NCI-H2227 (cell line): ENCODE measurements around the gene TUBA3C.
"Not testable (repeated sequence)": the region's sequence is repeated elsewhere in the genome, so short reads cannot be mapped to it uniquely, and the experiment has no call there.

Experiments used
- DNase-seq: peaks from one replicate; lab custom pipeline; 2025; ENCODE audit not compliant: unreplicated experiment; lab: John Stamatoyannopoulos, UW

Gene TUBA3C

DNA sequence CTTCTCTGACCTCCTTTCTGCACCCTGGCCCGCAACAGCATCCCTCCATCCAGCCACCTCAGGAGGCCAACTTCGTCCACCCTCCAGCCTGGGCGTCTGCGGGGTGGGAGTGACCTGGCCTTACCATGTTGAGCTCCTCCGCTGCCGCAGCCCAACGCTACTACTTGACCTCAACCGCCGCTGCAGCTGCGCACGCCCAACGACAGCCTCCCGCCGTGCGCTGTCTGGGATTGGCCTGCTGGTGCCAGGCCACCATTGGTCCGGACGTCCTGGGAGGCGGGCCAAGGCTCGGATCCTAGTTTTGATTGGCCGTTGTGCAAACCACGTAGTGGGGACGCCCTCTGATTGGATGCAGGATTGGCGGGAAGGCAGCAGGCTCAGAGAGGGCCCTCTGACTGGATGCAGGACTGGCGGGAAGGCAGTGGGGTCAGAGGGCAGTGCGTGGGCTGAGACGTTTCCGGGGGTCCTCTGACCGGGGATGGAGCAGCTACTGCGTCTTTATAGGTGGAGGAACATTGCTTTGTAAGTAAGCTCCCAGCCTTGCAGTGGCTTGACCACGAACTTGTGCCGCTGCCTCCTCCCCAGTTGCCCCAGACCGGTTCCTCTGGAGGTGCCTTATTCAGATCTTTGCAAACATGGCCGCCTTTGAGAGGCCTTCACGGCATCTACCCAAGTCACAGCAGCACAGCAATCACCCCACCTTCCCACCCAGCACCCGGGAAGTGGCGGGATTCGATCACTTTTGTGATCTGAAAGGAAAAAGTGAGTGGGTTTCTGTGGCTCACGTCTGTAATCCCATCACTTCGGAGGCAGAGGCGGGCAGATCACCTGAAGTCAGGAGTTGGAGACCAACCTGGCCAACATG is at the start of gene TUBA3C:
Gene TUBA3C, minus strand, starts transcription at position 204 of the 865 bp plus-strand sequence. Its CDS starts 77 bp downstream, at position 127.
- peak; percentile 10 for DNase-seq

DNA sequence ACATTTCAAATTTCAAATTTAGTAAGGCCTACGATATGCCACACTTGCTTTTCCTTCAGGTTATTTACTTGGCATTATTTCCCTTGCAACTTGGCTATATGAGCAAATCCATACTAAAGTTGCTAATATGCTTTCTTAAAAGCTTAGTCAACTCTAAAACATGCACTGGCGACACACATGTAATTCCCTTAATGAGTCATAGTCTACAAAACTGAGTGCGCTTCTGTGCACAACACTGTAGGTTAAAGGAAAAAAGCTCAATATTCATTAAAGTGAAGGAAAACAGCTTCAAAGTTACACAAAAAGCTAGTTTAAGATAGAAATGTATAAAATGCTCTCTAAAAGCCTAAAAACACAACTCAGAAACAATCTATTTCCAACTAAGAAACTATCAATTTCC is 25.8 kb upstream of the TUBA3C start:
- DNase-seq: not testable (repeated sequence)

DNA sequence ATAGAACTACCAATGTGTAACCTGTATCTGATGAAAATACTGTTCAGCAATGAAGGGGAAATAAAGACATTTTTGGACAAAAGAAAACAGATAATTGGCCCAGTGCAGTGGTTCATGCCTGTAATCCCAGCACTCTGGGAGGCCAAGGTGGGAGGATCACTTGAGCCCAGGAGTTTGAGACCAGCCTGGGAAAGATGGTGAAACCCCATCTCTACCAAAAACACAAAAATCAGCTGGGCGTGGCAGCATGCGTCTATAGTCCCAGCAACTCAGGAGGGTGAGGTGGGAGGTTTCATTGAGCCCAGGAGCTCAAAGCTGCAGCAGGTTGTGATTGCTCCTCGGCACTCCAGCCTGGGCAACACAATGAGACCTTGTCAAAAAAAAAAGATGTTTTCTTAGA is 11.0 kb upstream of the TUBA3C start:
- DNase-seq: not testable (repeated sequence)

DNA sequence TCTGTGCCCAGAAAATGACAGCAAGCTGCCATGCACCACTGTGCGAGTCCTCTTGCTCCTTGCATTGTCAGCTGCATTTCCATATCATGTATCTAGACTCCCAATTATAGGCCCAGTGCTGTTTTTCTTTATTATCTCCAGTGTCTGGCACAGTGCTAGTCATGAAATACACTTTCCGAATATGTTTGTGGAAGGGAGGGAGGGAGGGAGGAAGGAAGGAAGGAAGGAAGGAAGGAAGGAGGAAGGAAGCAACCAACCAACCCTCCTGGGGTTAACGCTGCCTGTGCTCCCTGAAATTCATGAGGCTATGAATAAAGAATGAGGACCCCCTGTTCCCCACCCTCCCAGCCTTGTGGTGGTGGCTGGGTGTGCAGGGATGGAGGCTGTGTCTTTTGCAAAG is 8.3 kb upstream of the TUBA3C start:
- not testable (repeated sequence) for DNase-seq

DNA sequence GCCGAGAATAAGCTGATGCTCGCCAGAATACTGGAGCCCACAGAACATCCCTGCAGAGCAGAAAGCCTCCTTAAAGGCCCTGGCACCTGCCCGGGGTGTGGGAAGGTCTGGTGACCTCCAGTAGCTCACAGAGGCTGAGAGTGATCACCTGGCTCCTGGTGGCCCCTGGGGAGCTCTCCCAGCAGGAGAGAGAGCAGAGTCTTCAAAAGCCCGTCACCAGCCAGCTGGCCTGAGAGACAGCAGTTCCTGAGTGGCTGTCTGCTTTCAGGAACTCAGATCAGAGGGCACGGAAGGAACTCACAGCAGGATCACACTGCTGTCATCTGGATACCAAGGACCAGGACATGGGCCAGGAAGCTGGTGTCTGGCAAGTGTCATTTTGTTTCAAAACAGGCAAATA is 7.7 kb upstream of the TUBA3C start:
- DNase-seq: not testable (repeated sequence)

DNA sequence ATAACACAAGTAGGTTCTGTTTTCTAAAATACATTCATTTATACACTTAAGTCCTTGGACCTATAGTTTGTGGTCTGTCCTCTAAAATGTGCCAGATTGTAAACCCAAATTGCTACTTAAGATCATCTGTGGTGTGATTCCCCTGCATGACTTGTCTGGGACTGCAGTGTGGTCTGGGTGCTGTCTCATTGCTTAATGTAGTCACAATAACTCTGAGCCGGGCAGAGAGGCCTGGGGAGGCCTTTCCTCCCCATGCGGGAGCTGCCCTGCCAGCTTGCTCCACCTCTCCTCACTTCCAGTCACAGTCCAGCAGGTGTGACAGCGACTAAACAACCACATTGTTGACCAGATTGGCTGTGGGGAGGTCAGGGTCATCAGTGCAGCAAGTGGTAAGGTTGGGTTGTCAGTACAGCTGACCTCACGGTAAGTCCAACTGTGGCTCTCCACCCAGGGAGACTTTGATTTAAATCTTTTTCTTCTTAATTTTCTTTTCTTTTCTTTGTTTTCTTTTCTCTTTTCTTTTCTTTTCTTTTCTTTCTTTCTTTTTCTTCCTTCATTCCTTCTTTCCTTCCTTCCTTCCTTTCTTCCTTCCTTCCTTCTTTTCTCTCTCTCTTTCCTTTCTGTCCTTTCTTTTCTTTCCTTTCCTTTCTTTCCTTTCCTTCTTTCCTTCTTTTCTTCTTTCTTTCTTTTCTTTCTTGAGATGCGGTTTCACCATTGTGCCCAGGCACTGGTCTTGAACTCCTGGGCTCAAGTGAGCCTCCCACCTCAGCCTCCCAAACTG is 4.4 kb upstream of the TUBA3C start:
- DNase-seq: no peak

DNA sequence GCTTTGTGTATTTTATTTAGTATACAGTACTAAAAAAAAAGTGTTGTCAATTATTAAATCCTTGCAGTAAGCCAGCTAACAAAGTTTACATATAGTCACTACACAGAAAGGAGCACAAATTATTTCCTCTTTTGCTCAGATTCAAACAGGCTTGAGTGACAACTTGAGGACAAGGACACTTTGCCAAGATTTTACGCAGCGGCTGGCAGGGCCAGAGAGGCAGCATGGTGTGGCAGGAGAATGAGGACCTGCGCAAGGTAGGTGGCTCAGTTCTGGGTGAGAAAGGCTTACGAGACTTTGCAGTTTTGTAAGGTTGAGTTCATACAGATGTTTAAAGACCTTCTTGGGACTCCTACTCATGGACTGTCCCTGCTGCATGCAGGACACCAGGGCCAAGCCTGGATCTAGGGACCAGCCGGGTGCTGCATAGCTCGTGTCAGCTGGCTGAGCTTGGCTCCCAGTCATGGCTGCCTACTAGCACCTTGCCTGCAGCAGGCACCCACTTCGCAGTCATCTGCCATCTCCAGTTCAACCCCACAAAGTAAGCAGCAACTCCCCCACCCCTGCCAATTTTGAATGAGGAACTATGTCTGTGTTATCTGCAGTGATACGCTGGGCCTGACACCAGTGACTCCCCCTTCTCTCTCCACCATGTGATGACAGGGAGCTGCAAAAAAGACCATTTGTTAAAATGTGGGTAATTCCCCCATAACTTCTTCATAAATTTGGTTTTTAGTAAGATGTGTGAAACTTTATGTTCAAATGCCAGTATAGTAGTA is 3.7 kb upstream of the TUBA3C start:
- no peak for DNase-seq

DNA sequence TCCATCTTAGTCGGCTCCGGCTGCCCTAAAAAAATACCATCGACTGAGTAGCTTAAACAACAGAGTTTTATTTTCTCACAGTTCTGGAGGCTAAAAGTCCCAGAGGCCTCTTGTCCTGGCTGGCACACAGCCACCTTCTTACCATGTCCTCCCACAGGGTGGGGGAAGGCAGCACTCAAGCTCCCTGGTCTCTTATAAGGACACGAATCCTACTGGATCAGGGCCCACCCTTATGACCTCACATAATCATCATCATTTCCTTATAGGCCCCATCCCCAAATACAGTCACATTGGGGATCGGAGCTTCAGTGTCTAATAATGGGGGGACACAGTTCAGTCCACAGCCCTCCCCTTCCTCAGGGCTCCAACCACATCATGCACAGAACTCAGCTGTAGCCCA is 2.6 kb upstream of the TUBA3C start:
- no peak for DNase-seq

DNA sequence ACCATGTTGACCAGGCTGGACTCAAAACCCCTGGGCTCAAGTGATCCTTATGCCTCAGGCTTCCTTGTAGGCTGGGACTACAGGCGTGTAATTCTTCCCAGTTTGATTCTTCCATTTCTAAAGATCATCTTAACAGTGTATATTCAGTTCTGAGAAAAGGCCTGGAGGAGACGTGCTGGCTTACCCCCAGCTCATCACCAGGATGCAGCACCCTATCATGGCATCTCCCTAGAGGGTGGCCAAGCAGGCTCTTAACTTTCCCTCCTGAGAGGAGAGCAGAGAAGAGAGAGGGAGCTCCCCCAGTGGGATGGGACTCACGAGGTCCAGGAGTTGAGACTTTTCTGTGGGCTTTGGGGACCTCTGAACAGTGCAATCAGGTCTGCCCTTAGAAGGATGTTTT is 2.1 kb upstream of the TUBA3C start:
- no peak for DNase-seq

DNA sequence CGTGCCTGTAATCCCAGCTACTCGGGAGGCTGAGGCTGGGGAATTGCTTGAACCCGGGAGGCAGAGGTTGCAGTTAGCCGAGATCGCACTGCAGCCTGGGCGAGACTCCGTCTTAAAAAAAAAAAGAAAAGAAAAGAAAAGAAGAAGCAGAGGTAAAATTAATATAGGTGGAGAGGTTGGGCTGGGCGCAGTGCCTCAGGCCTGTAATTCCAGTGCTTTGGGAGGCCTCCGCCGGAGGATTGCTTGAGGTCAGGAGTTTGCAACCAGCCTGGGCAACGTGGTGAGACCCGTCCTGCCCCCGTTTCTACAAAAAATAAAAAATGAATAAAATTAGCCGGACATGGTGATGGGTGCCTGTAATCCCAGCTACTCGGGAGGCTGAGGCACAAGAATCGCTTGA is 912 bp upstream of the TUBA3C start:
- no peak for DNase-seq

DNA sequence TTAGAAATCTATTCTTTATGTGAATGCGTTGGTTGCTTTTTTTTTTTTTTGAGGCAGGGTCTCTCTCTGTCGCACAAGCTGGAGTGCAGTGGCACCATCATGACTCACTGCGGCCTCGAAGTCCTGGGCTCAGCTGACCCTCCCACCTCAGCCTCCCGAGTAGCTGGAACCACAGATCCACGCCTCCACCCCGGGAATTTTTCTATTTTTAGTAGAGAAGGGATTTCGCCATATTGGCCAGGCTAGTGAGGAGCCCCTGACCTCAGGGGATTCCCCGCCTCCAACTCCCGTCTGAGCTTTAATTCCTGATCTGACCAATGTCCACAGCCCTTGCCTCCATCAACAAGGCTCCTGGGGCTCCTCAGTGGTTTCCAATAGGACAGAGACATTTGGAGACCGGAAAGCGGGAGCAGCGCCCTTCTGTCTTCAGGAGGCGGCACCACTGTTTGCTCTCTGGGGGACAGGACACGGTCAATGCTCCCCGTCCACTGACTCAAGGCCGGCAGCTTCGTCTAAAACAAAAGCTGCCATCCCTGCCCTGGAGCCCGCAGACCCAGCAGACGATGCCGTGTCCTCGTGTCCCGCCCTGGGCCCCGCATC is 503 bp downstream of the TUBA3C start:
- DNase-seq: no peak

DNA sequence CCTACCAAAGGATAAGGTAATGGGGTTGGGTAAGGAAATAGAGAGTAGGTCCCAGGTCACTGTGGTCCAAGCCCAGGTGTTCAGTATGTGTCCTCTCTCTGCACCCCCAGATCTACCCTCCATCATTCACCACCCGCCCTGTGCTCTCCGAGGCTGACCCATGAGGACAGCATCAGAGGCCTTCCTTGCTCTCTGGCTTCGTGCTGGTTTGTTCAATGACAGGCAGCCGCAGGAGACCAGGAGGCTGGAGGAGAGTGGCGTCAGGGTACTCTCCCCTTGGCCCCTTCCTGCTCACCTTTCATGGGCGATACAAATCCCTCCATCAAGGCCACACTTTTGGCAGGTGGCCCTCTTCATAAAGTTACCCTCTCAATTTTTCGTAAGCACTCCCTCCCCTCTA is 1.7 kb downstream of the TUBA3C start:
- no peak for DNase-seq

DNA sequence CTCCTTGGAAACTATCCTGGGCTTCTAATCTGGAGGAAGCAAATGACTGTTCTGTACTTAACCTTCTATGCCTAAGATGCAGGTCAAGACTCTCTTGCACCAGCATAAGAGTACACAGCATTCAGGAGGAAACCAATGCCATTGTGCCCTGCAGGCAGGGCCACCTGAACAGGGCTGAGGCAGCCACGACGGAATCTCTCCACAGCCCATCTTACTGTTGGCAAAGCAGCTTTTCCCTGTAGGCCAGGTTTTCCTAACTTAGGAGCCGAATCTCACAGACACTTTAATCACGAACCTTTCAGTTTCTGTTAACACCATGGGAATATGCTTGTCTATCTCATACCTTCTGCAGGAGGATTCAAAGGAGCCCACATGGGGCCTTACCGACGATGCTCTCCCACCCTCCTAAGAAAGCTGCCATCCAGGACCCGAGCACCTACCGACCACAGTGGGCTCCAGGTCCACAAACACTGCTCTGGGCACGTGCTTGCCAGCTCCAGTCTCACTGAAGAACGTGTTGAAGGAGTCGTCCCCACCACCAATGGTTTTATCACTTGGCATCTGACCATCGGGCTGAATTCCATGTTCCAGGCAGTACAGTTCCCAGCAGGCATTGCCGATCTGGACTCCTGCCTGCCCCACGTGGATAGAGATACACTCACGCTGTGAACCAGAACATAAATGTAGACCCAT is 2.6 kb downstream of the TUBA3C start:
- DNase-seq: no peak

DNA sequence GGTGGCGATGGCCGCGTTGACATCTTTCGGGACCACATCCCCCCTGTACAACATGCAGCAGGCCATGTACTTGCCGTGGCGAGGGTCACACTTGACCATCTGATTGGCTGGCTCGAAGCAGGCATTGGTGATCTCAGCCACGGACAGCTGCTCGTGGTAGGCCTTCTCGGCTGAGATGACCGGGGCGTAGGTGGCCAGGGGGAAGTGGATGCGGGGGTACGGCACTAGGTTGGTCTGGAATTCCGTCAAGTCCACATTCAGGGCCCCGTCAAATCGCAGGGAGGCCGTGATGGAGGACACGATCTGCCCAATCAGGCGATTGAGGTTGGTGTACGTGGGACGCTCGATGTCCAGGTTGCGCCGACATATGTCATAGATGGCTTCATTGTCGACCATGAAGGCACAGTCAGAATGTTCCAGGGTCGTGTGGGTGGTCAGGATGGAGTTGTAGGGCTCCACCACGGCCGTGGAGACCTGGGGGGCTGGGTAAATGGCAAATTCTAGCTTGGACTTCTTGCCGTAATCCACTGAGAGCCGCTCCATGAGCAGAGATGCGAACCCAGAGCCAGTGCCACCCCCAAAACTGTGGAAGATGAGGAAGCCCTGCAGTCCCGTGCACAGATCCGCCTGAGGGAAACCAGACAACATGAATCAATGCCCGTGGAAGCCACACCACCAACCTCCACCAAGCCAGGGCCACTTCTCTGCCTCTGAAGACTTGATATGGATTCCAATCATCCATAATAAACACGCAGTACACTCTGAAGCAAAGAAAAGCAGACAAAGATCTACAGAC is 4.4 kb downstream of the TUBA3C start:
- DNase-seq: not testable (repeated sequence)

DNA sequence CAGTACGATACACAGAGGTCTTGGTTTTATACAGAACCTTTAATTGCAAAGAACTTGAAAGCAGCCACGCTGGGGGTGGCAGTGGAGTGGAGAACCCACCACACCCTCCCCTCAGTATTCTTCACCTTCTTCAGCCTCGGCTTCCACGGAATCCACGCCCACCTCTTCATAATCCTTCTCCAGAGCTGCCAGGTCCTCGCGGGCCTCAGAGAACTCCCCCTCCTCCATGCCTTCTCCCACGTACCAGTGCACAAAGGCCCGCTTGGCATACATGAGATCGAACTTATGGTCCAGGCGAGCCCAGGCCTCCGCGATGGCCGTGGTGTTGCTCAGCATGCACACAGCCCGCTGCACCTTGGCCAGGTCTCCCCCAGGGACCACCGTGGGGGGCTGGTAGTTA is 7.9 kb downstream of the TUBA3C start:
- no peak for DNase-seq

DNA sequence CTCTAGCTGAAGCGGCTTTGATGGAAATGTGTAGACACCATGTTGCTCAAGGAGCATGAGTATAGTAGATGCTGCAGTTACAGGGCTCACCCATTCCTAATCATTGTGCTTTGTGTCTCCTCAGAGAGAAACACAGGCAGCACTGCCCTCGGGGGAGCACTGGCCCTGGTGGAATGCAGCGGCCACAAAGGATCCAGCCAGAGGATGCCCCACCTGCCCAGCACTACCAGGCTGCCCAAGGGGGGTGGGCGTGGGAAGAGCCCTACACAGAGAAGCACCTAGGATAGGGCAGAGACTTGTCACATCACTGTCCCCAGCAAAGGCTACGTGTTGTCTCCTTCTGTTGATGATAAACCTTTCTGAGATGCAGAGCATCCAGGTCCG is 9.0 kb downstream of the TUBA3C start:
- DNase-seq: no peak

DNA sequence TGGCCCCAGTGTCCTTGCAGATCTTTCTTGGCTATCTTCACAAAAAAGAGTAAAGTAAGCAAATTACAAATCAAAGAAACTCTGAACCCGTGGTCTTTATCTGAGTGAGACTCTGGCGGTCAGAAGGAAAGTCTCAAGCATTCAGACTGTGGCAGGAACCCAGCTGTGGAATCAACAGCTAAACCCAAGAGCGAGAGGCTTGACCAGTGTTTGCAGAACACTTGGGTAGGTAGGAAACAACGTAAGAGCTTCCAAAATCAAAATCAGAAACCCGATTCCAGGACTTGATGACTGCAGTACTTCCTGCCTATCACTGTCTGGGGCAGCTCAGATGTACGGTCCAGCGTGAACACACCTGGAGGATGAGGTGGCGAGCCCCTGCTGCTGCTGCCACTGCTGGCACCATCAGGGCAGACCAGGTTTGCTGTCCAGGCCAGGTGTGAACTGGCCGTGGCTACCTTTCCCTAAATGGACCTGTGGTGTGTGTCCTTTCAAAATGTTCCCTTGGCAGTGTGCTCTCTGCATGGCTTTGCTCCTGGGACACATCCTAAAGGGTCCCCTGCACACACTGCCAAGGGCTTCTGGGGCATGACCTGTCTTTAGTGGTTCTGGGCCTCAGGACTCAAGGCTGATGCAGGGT is 9.5 kb downstream of the TUBA3C start:
- no peak for DNase-seq

DNA sequence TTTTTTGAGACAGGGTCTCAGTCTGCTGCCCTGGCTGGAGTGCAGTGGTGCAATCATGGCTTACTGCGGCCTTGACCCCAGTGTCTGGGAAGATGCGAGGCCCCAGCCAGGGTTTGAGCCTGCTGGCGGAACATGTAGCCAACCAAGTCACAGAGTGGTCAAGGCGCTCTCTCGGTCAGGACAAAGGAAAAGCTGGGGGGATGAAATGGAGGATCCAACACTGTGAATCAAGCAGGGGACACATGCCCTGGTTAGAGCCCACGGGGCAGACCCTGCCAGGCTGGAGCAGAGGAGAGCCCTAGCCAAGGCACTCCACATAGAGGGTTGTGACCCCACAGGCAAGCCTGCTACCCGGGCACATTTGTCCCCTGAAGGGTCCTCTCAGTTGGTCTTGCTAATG is 10.1 kb downstream of the TUBA3C start:
- no peak for DNase-seq

DNA sequence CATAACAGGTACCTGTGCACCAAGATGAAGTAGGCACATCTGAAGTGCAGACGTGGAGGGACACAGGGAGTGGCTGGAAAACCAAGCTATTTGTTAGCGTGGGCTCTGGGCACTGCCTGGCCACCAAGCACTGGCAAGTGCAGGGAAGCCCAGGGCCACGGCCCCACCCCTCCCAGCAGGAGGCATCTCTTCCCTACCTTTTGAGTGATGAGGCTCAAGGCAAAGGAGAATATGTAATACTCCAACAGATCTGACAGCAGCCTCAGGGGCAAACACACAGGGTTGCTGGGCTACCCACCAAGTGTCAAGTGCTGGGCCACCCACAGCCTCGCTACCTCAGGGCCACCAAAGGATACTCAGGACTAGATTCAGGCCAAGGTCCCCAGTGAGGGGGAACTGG is 11.6 kb downstream of the TUBA3C start:
- no peak for DNase-seq
